ENCODE results near the gene ZW10. TPM values are rescaled to one million over a fixed set of nuclear protein-coding genes. Genes with fewer than 3 reads are reported as not detected.
A peak's percentile ranks its signal among the peaks of the same experiment; 100 is the strongest.
"Not testable (repeated sequence)": the region's sequence is repeated elsewhere in the genome, so short reads cannot be mapped to it uniquely, and the experiment has no call there.

Gene ZW10
- total RNA-seq, 4 donors from 2014 or later: 17.3 to 24.3 (median 20.2) TPM

DNA sequence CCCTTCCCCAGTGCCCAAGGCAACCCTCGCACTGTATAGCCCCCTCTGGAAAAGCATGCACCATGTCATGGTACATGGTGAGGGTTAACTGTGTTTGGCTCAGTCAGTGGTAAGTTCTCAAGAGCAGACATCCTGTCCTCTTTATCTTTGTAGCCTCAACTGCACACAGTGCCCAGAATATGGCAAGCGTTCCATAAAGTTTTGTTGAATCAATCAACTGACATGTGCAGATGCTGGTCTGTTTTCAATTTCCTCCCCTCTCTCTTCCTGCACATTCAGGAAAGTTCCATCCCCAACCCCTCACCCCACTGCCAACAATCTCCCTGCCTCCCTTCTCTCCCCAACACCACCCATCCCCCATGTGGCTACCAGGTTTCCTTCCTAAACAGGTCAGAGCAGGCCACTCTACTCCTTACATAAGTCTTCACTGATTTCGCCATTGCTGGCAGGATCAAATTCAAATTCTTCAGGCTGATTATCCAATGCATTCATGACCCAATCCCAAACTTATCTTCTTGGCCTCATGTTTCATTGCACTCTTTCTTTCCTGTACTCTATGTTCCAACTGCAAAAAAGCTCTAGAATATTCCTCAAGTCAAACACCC, 51.9 kb downstream of the ZW10 start:
- H3K27ac ChIP-seq: peak overlapping the region in 3 of 4 donors; percentile 76 to 81 (median 81)

DNA sequence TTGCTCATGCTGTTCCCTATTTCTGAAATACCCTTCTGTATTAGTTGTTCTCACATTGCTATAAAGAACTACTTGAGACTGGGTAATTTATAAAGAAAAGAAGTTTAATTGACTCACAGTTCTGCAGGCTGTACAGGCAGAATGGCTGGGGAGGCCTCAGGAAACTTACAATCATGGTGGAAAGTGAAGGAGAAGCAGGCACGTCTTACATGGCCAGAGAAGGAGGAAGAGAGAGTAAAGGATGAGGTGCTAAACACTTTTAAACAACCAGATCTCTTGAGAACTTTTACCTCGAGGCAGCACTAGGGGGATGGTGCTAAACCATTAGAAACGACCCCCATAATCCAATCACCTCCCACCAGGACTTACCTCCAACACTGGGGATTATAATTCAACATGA, 53.0 kb downstream of the ZW10 start:
- H3K4me3 ChIP-seq; H3K27me3 ChIP-seq; DNase-seq; ATAC-seq; in situ Hi-C loops (cut with MboI; ENCODE audit: low sequenced_read_pairs in 4 of 4); H3K9me3 ChIP-seq; H3K36me3 ChIP-seq: not testable (repeated sequence)
- Histone ChIP-seq H3K27ac (peak overlapping the region in 3 of 4 donors; percentile 76 to 81 (median 81)), H3K4me1 (peaks cover 45 to 67% of the 10 kb centered on the region in 2 donors)
- intact Hi-C loops (cut with DNase I; ENCODE audit: low total_unique reads): loop anchor here (10.0 kb wide), 1 partner anchor 116 kb away; no protein-coding TSS in a partner anchor

More for the DNA sequence above, 51.9 kb downstream of the ZW10 start:
- TF ChIP-seq, protein P1, sequence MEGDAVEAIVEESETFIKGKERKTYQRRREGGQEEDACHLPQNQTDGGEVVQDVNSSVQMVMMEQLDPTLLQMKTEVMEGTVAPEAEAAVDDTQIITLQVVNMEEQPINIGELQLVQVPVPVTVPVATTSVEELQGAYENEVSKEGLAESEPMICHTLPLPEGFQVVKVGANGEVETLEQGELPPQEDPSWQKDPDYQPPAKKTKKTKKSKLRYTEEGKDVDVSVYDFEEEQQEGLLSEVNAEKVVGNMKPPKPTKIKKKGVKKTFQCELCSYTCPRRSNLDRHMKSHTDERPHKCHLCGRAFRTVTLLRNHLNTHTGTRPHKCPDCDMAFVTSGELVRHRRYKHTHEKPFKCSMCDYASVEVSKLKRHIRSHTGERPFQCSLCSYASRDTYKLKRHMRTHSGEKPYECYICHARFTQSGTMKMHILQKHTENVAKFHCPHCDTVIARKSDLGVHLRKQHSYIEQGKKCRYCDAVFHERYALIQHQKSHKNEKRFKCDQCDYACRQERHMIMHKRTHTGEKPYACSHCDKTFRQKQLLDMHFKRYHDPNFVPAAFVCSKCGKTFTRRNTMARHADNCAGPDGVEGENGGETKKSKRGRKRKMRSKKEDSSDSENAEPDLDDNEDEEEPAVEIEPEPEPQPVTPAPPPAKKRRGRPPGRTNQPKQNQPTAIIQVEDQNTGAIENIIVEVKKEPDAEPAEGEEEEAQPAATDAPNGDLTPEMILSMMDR (IDR thresholded peaks at IDR 0.05 in 4 of 5, conservative IDR thresholded peaks at IDR 0.05 in 1 of 5): no peak
- TF ChIP-seq POLR2A (IDR thresholded peaks at IDR 0.05): no peak
- Histone ChIP-seq H3K36me3 (no peaks in the 10 kb centered on the region), H3K27me3 (no peaks in the 10 kb centered on the region), H3K4me3 (no peak overlapping the region), H3K4me1 (peaks cover 38 to 68% of the 10 kb centered on the region in 2 donors), H3K9me3 (no peaks in the 10 kb centered on the region)
- peak; percentile 87 to 94 for ATAC-seq
- in situ Hi-C loops (cut with MboI; ENCODE audit: low sequenced_read_pairs in 4 of 4) (no loop called here), intact Hi-C loops (cut with DNase I; ENCODE audit: low total_unique reads) (loop anchor here (2.0 to 10.0 kb wide), 2 partner anchors 117 to 407 kb away; partner anchors contain the start of gene TTC12)
- DNase-seq: peak; percentile 73 to 84

DNA sequence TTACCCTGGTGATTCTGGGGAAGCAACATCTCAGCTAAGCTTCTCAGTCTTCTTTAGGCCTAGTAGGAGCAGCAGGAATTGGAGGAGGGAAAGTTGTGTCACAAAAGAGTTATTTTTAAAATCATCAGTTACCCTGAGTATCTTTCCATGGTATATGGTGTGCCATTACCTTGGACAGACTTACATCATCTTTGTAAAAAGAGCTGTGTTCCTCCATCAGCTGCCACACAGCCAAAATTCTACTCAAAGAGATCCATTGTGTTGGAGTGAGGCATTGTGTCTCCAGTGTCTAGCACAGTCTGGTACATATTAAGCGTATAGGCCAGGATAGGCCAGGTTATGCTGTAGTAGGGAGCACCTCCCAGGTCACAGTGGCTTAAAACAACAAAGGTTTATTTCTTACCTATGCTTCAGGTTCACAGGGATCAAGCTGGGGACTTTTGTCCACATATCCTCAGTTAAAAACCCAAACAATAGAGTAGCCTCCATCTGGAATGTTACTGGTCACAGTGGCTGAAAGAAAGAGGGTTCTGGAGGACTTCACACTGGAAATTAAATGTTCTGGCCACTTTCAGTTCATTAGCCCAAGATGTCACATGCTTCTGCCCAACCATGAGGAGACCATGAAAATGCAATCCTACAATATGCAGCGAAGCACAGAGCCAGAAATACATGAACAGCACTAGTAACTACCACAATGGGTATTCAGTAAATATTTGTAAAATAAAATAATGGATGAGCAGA, 57.4 kb downstream of the ZW10 start:
- no peaks in the 10 kb centered on the region for H3K27me3 ChIP-seq
- peaks cover 11 to 37% of the 10 kb centered on the region in 2 donors for H3K4me1 ChIP-seq
- intact Hi-C loops (cut with DNase I; ENCODE audit: low total_unique reads): no loop called here
- peak; percentile 34 to 66 for DNase-seq
- peak; percentile 88 to 97 for ATAC-seq
- in situ Hi-C loops (cut with MboI; ENCODE audit: low sequenced_read_pairs in 4 of 4): no loop called here
- H3K36me3 ChIP-seq: peaks cover 0 to 5% of the 10 kb centered on the region in 2 donors
- peak overlapping the region; percentile 43 to 94 (median 92) for H3K27ac ChIP-seq
- TF ChIP-seq POLR2A (IDR thresholded peaks at IDR 0.05): peak in 1 of 2 donors; percentile 45
- TF ChIP-seq, protein P1 (IDR thresholded peaks at IDR 0.05 in 4 of 5, conservative IDR thresholded peaks at IDR 0.05 in 1 of 5): no peak
- H3K4me3 ChIP-seq: no peak overlapping the region
- H3K9me3 ChIP-seq: no peaks in the 10 kb centered on the region

DNA sequence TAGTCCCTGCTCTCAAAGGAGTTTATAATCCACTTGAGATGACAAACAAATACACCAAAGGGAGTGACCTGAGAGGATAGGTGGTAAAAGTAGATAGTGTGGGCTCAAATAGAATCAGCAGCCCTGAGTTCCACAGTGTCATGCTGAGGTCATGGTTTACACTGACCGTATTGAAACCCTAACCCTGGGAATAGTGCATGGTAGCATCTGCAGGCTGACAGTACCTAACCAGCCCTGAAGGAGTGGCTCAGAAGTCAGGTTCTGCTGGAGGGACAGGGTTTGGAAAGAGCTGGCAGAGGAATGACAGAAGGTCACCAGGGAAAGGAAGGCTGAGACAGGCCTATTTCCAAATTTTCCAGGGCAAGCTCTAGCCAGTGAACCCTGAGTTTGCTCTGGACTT, 58.2 kb downstream of the ZW10 start:
- TF ChIP-seq POLR2A (IDR thresholded peaks at IDR 0.05): peak in 1 of 2 donors; percentile 44
- TF ChIP-seq, protein P1 (IDR thresholded peaks at IDR 0.05 in 4 of 5, conservative IDR thresholded peaks at IDR 0.05 in 1 of 5): peak in 4 of 5 experiments; percentile 35 to 72 (median 47)

DNA sequence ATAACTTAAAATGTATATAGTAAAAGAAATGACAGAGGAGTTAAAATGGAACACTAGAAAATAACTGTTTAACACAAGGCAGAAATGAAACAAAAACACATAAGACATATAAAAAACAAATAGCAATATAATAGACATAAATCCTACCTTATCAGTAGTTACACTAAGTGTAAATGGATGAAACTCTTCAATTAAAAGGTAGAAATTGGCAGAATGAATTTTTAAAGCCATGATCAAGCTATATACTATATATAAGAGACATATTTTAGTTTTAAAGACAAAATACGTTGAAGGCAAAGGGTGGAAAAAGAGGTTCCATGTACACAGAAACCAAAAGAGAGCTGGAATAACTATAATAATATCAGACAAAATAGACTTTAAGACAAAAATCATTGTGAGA, 62.5 kb downstream of the ZW10 start:
- H3K9me3 ChIP-seq: no peaks in the 10 kb centered on the region
- H3K4me1 ChIP-seq: peaks cover 5 to 16% of the 10 kb centered on the region in 2 donors
- peaks cover 0 to 13% of the 10 kb centered on the region in 2 donors for H3K36me3 ChIP-seq
- intact Hi-C loops (cut with DNase I; ENCODE audit: low total_unique reads) (no loop called here), in situ Hi-C loops (cut with MboI; ENCODE audit: low sequenced_read_pairs in 4 of 4) (no loop called here)
- no peaks in the 10 kb centered on the region for H3K27me3 ChIP-seq
- no peak for ATAC-seq
- TF ChIP-seq, protein P1 (IDR thresholded peaks at IDR 0.05 in 4 of 5, conservative IDR thresholded peaks at IDR 0.05 in 1 of 5): no peak
- TF ChIP-seq POLR2A (IDR thresholded peaks at IDR 0.05): no peak
- H3K27ac ChIP-seq: no peak overlapping the region
- DNase-seq: no peak
- H3K4me3 ChIP-seq: no peak overlapping the region

More for the DNA sequence above, 58.2 kb downstream of the ZW10 start:
- Histone ChIP-seq H3K36me3 (peaks cover 0 to 7% of the 10 kb centered on the region in 2 donors), H3K4me1 (peaks cover 9 to 29% of the 10 kb centered on the region in 2 donors), H3K9me3 (no peaks in the 10 kb centered on the region), H3K27ac (peak overlapping the region; percentile 43 to 94 (median 92)), H3K27me3 (no peaks in the 10 kb centered on the region), H3K4me3 (no peak overlapping the region)
- in situ Hi-C loops (cut with MboI; ENCODE audit: low sequenced_read_pairs in 4 of 4) (no loop called here), intact Hi-C loops (cut with DNase I; ENCODE audit: low total_unique reads) (no loop called here)
- DNase-seq: peak; percentile 61 to 87
- ATAC-seq: peak; percentile 91 to 92
